ENCODE data around the gene PLS3.
"Not testable (repeated sequence)": the region's sequence is repeated elsewhere in the genome, so short reads cannot be mapped to it uniquely, and the experiment has no call there.

Gene PLS3

DNA sequence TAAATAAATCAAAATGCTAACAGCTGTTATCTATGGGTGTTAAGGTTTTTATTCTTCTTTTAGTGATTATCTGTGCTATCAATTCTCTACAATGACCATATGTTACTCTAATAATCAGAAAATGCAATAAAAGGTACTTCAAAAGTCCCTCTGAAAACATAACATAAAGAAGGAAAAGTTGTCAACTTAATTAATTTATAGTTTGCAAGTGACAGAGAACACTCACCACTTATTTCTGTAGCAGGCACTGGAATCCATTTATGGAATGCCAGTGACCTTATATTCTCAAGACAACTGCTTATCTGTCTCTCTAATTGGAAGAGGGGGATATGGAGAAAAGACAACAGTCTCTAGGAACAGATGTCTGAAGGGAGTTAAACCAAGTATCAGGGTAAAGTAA lies 25.6 kb upstream of the PLS3 start:
- H3K79me2 ChIP-seq (ENCODE audit: low read length): no peaks in the 10 kb centered on the region
- no peaks in the 10 kb centered on the region for H3K4me1 ChIP-seq (ENCODE audit: low read length)
- no peak overlapping the region for H3K9ac ChIP-seq (ENCODE audit: low read length)
- no peak overlapping the region for H3K4me3 ChIP-seq (ENCODE audit: low read length)
- no peak for TF ChIP-seq EZH2phosphoT487 (IDR thresholded peaks at IDR 0.05; ENCODE audit: low read depth)
- TF ChIP-seq, protein P1, sequence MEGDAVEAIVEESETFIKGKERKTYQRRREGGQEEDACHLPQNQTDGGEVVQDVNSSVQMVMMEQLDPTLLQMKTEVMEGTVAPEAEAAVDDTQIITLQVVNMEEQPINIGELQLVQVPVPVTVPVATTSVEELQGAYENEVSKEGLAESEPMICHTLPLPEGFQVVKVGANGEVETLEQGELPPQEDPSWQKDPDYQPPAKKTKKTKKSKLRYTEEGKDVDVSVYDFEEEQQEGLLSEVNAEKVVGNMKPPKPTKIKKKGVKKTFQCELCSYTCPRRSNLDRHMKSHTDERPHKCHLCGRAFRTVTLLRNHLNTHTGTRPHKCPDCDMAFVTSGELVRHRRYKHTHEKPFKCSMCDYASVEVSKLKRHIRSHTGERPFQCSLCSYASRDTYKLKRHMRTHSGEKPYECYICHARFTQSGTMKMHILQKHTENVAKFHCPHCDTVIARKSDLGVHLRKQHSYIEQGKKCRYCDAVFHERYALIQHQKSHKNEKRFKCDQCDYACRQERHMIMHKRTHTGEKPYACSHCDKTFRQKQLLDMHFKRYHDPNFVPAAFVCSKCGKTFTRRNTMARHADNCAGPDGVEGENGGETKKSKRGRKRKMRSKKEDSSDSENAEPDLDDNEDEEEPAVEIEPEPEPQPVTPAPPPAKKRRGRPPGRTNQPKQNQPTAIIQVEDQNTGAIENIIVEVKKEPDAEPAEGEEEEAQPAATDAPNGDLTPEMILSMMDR (IDR thresholded peaks at IDR 0.05; ENCODE audit: low read depth, low read length): no peak
- no peak overlapping the region for H3K4me2 ChIP-seq (ENCODE audit: low read length)
- no peaks in the 10 kb centered on the region for H3K27me3 ChIP-seq (ENCODE audit: low read depth, low read length)
- H4K20me1 ChIP-seq (ENCODE audit: insufficient read depth, low read length): no peaks in the 10 kb centered on the region
- H3K9me3 ChIP-seq (ENCODE audit: insufficient read depth, low read length): no peaks in the 10 kb centered on the region
- H3K27ac ChIP-seq (ENCODE audit: low read length): no peak overlapping the region
- no peak overlapping the region for H2AFZ ChIP-seq (ENCODE audit: low read depth, low read length)
- H3K36me3 ChIP-seq (replicated peaks; ENCODE audit: low read depth, low read length): no peaks in the 10 kb centered on the region

DNA sequence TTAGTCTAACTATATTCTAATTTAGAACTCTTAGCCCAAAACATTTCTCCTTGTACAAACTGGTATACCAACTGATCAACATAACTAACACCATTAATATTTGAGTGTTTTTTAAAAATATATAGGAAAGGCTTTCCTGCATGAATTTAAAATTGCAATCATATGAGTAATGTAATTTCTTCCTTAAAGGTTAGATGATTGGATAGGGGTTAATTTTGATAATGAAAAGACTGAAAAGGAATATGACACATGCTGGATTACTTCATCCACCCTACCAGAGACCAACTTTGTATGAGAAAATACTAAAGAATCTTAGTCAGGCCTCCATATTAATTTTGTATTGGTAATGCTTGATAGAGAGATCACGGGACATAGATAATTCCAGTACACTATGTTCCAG lies 25.1 kb upstream of the PLS3 start:
- H2AFZ ChIP-seq (ENCODE audit: low read depth, low read length): no peak overlapping the region
- no peaks in the 10 kb centered on the region for H3K27me3 ChIP-seq (ENCODE audit: low read depth, low read length)
- no peak overlapping the region for H3K4me3 ChIP-seq (ENCODE audit: low read length)
- TF ChIP-seq, protein P1 (IDR thresholded peaks at IDR 0.05; ENCODE audit: low read depth, low read length): no peak
- TF ChIP-seq EZH2phosphoT487 (IDR thresholded peaks at IDR 0.05; ENCODE audit: low read depth): no peak
- no peaks in the 10 kb centered on the region for H3K36me3 ChIP-seq (replicated peaks; ENCODE audit: low read depth, low read length)
- no peaks in the 10 kb centered on the region for H3K4me1 ChIP-seq (ENCODE audit: low read length)
- no peaks in the 10 kb centered on the region for H4K20me1 ChIP-seq (ENCODE audit: insufficient read depth, low read length)
- no peak overlapping the region for H3K4me2 ChIP-seq (ENCODE audit: low read length)
- no peak overlapping the region for H3K27ac ChIP-seq (ENCODE audit: low read length)
- H3K79me2 ChIP-seq (ENCODE audit: low read length): no peaks in the 10 kb centered on the region
- no peak overlapping the region for H3K9ac ChIP-seq (ENCODE audit: low read length)
- H3K9me3 ChIP-seq (ENCODE audit: insufficient read depth, low read length): no peaks in the 10 kb centered on the region

DNA sequence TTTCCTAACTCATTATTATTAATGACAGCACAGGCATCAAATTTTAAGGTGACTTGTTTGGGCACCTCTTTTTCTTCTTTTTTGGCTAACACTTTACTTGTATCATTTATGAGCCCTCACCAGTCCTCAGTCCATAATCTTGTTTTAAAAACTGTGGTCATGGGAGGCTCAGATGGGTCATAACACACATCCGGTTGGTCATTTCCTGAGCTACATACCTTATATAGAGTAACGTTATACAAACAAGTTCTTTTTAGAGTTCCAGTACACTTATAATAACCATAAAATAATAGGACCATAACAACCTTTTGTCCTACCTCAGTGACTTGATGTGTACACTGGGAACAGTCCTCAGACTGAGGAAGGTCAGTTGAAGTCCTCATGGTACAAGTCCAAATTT lies 21.1 kb upstream of the PLS3 start:
- Histone ChIP-seq H3K4me3 (ENCODE audit: low read length) (no peak overlapping the region), H3K79me2 (ENCODE audit: low read length) (no peaks in the 10 kb centered on the region), H2AFZ (ENCODE audit: low read depth, low read length) (no peak overlapping the region), H3K4me2 (ENCODE audit: low read length) (no peak overlapping the region), H3K4me1 (ENCODE audit: low read length) (no peaks in the 10 kb centered on the region), H3K9ac (ENCODE audit: low read length) (no peak overlapping the region), H3K27ac (ENCODE audit: low read length) (no peak overlapping the region), H3K9me3 (ENCODE audit: insufficient read depth, low read length) (no peaks in the 10 kb centered on the region), H4K20me1 (ENCODE audit: insufficient read depth, low read length) (no peaks in the 10 kb centered on the region), H3K36me3 (replicated peaks; ENCODE audit: low read depth, low read length) (no peaks in the 10 kb centered on the region), H3K27me3 (ENCODE audit: low read depth, low read length) (no peaks in the 10 kb centered on the region)
- no peak for TF ChIP-seq EZH2phosphoT487 (IDR thresholded peaks at IDR 0.05; ENCODE audit: low read depth)
- TF ChIP-seq, protein P1 (IDR thresholded peaks at IDR 0.05; ENCODE audit: low read depth, low read length): no peak

DNA sequence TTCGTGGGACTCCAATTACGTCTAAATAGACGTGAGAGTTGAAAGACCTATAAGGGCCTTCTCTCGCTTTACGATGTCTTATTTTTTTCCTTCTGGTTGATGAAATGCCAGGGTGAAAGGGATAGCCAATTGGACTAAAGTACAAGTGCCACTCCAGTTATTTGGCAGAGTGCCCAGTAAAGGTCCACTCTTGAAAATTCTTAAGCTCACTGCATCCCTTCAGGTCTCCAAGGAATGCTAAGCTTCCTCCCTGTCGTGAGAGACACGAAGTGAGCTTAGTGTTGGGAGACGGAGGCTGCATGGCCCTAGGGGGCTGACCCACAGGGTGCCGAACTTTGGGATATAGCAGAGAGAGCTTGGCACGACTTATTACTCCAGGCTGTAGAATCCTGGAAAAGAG lies 19.9 kb upstream of the PLS3 start:
- not testable (repeated sequence) for H3K9ac ChIP-seq (ENCODE audit: low read length); H3K27ac ChIP-seq (ENCODE audit: low read length); H3K27me3 ChIP-seq (ENCODE audit: low read depth, low read length); H3K36me3 ChIP-seq (replicated peaks; ENCODE audit: low read depth, low read length); H3K9me3 ChIP-seq (ENCODE audit: insufficient read depth, low read length); H3K4me2 ChIP-seq (ENCODE audit: low read length); H4K20me1 ChIP-seq (ENCODE audit: insufficient read depth, low read length); H3K4me3 ChIP-seq (ENCODE audit: low read length); H3K4me1 ChIP-seq (ENCODE audit: low read length); H3K79me2 ChIP-seq (ENCODE audit: low read length); H2AFZ ChIP-seq (ENCODE audit: low read depth, low read length)

DNA sequence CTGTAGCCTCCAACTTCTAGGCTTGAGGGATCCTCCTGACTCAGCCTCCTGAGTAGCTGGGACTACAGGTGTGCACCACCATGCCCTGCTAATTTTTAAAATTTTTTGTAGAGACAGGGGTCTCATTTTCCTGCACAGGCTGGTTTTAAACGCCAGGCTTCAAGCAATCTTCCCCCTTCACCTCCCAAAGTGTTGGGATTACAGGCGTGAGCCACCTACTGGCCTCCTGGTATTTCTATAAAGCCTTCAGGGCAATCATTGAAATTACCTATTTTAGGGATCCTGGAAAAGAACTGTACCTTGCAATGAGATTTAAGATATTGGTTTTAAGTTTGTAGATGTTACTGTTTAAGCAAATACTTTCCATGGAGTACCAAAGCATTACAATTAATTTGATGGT lies 13.5 kb upstream of the PLS3 start:
- Histone ChIP-seq H3K4me2 (ENCODE audit: low read length) (no peak overlapping the region), H4K20me1 (ENCODE audit: insufficient read depth, low read length) (no peaks in the 10 kb centered on the region), H3K79me2 (ENCODE audit: low read length) (no peaks in the 10 kb centered on the region), H3K27ac (ENCODE audit: low read length) (no peak overlapping the region), H3K4me3 (ENCODE audit: low read length) (no peak overlapping the region), H3K27me3 (ENCODE audit: low read depth, low read length) (no peaks in the 10 kb centered on the region), H3K9ac (ENCODE audit: low read length) (no peak overlapping the region), H3K4me1 (ENCODE audit: low read length) (no peaks in the 10 kb centered on the region), H2AFZ (ENCODE audit: low read depth, low read length) (no peak overlapping the region), H3K36me3 (replicated peaks; ENCODE audit: low read depth, low read length) (no peaks in the 10 kb centered on the region), H3K9me3 (ENCODE audit: insufficient read depth, low read length) (no peaks in the 10 kb centered on the region)
- TF ChIP-seq, protein P1 (IDR thresholded peaks at IDR 0.05; ENCODE audit: low read depth, low read length): no peak
- TF ChIP-seq EZH2phosphoT487 (IDR thresholded peaks at IDR 0.05; ENCODE audit: low read depth): no peak
